ENCODE results near the gene NUDC. TPM values are rescaled to one million over a fixed set of nuclear protein-coding genes. Genes with fewer than 3 reads are reported as not detected.

The NUDC gene
- total and polyA plus RNA-seq, 12 donors, result 48.9 to 95.9 (median 62.8) TPM

DNA sequence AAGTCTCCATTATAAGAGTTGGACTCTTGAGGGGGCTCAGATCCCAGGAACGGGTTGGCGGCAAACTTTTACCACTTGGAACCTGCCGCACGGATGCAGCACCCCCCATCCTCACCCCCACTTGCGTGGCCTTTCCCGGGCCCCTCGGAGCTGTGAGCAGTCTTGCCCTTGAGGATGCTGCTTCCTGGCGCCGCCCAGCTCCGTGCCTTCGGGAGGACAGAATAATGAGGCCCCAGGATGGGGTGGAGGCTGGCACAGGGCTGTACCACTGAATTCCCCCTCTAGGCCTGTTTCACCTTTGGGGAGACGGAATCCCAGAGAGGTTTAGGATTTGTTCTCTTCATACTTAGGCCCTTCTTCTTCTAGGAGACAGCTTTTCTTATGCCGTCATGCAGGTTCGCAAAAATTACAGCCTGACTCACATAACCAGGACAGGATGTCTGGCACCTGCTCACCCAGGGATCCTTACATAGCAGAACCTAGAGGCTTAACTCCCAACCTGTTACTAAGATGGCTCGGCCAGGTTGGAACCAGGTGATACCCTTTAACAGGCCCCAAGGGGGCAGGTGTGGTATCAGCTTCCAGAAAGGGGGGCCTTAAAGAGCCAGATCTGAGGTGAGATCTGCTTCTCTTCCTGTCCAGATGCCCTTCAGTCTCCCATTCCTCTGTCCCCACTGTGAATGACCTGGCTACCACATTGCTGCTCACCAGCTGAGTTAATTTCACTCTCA is 73.4 kb downstream of the NUDC start:
- H3K27ac ChIP-seq, result peak overlapping the region in 6 of 10 donors; percentile 28 to 82 (median 40)
- intact Hi-C loops (cut with DNase I), result loop anchor here in 8 of 10 donors (5.0 to 10.0 kb wide), 5 partner anchors 47 to 102 kb away; partner anchors contain the start of gene NUDC (in 1 of the 8)
- no peaks in the 10 kb centered on the region for H3K9me3 ChIP-seq
- peaks cover 0 to 67% (median 45%) of the 10 kb centered on the region in 7 donors for H3K27me3 ChIP-seq
- H3K4me3 ChIP-seq, result peak overlapping the region; percentile 29 to 85 (median 70)
- no peak for DNase-seq
- no peaks in the 10 kb centered on the region for H3K36me3 ChIP-seq
- TF ChIP-seq, protein P1, sequence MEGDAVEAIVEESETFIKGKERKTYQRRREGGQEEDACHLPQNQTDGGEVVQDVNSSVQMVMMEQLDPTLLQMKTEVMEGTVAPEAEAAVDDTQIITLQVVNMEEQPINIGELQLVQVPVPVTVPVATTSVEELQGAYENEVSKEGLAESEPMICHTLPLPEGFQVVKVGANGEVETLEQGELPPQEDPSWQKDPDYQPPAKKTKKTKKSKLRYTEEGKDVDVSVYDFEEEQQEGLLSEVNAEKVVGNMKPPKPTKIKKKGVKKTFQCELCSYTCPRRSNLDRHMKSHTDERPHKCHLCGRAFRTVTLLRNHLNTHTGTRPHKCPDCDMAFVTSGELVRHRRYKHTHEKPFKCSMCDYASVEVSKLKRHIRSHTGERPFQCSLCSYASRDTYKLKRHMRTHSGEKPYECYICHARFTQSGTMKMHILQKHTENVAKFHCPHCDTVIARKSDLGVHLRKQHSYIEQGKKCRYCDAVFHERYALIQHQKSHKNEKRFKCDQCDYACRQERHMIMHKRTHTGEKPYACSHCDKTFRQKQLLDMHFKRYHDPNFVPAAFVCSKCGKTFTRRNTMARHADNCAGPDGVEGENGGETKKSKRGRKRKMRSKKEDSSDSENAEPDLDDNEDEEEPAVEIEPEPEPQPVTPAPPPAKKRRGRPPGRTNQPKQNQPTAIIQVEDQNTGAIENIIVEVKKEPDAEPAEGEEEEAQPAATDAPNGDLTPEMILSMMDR (IDR thresholded peaks at IDR 0.05), result no peak
- no peak for ATAC-seq
- 41 to 43% methylated on average over 15 of the region's 15 CpGs for WGBS, 2 donors
- peaks cover 24 to 51% (median 45%) of the 10 kb centered on the region in 9 donors for H3K4me1 ChIP-seq

DNA sequence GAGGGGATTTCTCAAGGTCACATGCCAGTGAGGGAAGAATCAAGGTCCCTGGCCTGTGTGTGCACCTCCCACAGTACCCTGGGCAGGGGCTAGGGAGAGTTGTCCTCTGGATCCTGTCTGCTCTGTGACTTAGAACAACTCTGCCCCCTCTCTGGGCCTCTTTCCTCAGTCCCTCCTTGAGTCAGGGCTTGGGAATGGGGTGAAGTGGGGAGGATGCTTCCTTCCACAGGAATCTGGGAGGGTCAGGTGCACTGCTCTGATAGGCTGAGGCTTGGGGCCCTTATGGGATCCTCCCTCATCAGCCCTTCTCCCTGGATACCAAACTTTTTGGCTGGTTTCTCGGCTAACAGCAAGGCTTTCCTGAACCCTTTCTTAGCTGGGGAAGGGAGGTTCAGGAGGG is 74.5 kb downstream of the NUDC start:
- DNase-seq (no peak), ATAC-seq (no peak)
- Histone ChIP-seq H3K27me3 (peaks cover 0 to 62% (median 43%) of the 10 kb centered on the region in 7 donors), H3K27ac (peak overlapping the region in 1 of 10 donors; percentile 9), H3K36me3 (no peaks in the 10 kb centered on the region), H3K9me3 (no peaks in the 10 kb centered on the region), H3K4me3 (no peak overlapping the region), H3K4me1 (peaks cover 24 to 61% (median 56%) of the 10 kb centered on the region in 9 donors)
- 67 to 76% methylated on average over 1 of the region's 1 CpG for WGBS, 2 donors
- intact Hi-C loops (cut with DNase I), result loop anchor here in 8 of 10 donors (2.0 to 10.0 kb wide), 7 partner anchors 46 to 103 kb away; partner anchors contain the start of gene NUDC (in 1 of the 8)
- TF ChIP-seq, protein P1 (IDR thresholded peaks at IDR 0.05), result no peak

Other genes starting within 250 kb of the NUDC start
- 10 to 100 TPM; 33.6 to 62.5 (median 45.7) TPM for gene ARID1A, start 225.7 kb upstream of the NUDC start, total RNA-seq
- gene ARID1A, start 225.7 kb upstream of the NUDC start, polyA plus RNA-seq, result 10 to 100 TPM; 14.5 to 16.8 TPM
- 1 to 10 TPM; 2.7 to 7.5 (median 4.6) TPM for gene PIGV, start 133.8 kb upstream of the NUDC start, total RNA-seq
- 1 to 10 TPM; 2.9 to 3.4 TPM for gene PIGV, start 133.8 kb upstream of the NUDC start, polyA plus RNA-seq
- gene ZDHHC18, start 95.1 kb upstream of the NUDC start, total RNA-seq, result 10 to 100 TPM in 8 of 10 donors, 1 to 10 TPM in 2; 7.4 to 19.1 (median 11.8) TPM
- gene ZDHHC18, start 95.1 kb upstream of the NUDC start, polyA plus RNA-seq, result 10 to 100 TPM in 1 of 2 donors, 1 to 10 TPM in 1; 9.9 to 12.8 TPM
- gene SFN, start 58.6 kb upstream of the NUDC start, total RNA-seq, result under 1 TPM in 1 of 10 donors, not detected in 9; 0.19 TPM
- under 1 TPM in 1 of 2 donors, not detected in 1; 0.42 TPM for gene SFN, start 58.6 kb upstream of the NUDC start, polyA plus RNA-seq
- 10 to 100 TPM; 12.4 to 31.3 (median 20.4) TPM for gene GPN2, start 31.5 kb upstream of the NUDC start, total RNA-seq
- gene GPN2, start 31.5 kb upstream of the NUDC start, polyA plus RNA-seq, result 10 to 100 TPM; 13.7 to 21.1 TPM
- gene GPATCH3, start 21.3 kb upstream of the NUDC start, total RNA-seq, result 10 to 100 TPM in 1 of 10 donors, 1 to 10 TPM in 9; 6.5 to 10.0 (median 8.6) TPM
- 10 to 100 TPM in 1 of 2 donors, 1 to 10 TPM in 1; 8.0 to 19.5 TPM for gene GPATCH3, start 21.3 kb upstream of the NUDC start, polyA plus RNA-seq
- gene NR0B2, start 7.8 kb upstream of the NUDC start, total RNA-seq, result 10 to 100 TPM in 2 of 10 donors, 1 to 10 TPM in 8; 2.7 to 14.7 (median 7.8) TPM
- gene NR0B2, start 7.8 kb upstream of the NUDC start, polyA plus RNA-seq, result 1 to 10 TPM; 2.7 to 4.0 TPM
- gene KDF1, start 38.7 kb downstream of the NUDC start, total RNA-seq, result under 1 TPM in 4 of 10 donors, not detected in 6; 0.21 to 0.26 (median 0.24) TPM
- under 1 TPM in 1 of 2 donors, not detected in 1; 0.15 TPM for gene KDF1, start 38.7 kb downstream of the NUDC start, polyA plus RNA-seq
- 10 to 100 TPM; 11.9 to 32.5 (median 22.3) TPM for gene TRNP1, start 71.9 kb downstream of the NUDC start, total RNA-seq
- gene TRNP1, start 71.9 kb downstream of the NUDC start, polyA plus RNA-seq, result 10 to 100 TPM; 17.7 to 48.6 TPM
- gene TENT5B, start 91.1 kb downstream of the NUDC start, total RNA-seq, result 10 to 100 TPM; 10.9 to 49.3 (median 23.9) TPM
- gene TENT5B, start 91.1 kb downstream of the NUDC start, polyA plus RNA-seq, result 10 to 100 TPM; 17.7 to 64.7 TPM
- gene SLC9A1, start 233.4 kb downstream of the NUDC start, total RNA-seq, result 10 to 100 TPM in 9 of 10 donors, 1 to 10 TPM in 1; 9.4 to 34.4 (median 22.1) TPM
- 10 to 100 TPM; 11.3 TPM for gene SLC9A1, start 233.4 kb downstream of the NUDC start, polyA plus RNA-seq